GM21390 (cell line): ENCODE results near the gene DKK2.

Source experiments
- ATAC-seq: cut with Tn5 transposase; IDR thresholded peaks from one replicate; pipeline ENCODE4 v1.9.1; 2021; ENCODE audit not compliant: unreplicated experiment

Gene DKK2, protein sequence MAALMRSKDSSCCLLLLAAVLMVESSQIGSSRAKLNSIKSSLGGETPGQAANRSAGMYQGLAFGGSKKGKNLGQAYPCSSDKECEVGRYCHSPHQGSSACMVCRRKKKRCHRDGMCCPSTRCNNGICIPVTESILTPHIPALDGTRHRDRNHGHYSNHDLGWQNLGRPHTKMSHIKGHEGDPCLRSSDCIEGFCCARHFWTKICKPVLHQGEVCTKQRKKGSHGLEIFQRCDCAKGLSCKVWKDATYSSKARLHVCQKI

DNA sequence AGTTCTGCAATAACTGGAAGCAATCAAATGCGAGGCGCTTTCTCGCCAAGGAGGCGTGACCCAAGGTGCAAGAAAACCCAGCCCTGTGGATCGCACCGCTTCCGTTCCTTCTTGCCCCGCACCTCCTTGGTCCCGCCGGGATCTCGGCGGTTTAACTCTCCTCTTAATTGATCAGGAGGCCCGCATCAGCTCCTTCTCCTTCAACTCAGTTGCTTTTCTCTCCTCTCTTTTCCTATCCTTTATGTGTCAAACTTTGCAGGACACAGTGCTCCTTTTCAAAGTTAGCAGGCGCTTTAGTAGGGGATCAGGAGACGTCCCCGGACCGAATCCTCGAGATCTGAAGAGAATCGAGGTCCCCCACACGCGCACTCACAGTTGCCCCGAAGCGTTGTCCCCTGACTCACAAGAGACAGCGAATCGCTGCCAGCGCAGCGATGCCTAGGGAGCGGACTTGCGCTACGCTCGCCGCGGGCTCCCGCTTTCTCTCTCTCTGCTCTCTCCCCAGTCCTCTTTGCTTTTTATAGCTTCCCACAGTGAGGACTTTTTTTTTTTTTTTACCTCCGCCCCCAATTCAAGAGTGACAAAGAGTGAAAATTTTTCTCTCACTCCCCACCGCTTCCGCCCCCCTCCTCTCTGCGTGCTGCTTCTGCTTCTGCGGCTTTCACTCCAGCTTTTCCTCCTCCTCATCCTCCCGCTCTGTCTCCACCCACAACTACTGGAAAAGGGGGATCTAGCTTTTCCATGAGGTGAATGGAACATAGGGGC lies at the start of gene DKK2:
Gene DKK2, minus strand, starts transcription at position 495 of the 765 bp plus-strand sequence. CDS start 722 bp downstream, outside the sequence.
- ATAC-seq: no peak

DNA sequence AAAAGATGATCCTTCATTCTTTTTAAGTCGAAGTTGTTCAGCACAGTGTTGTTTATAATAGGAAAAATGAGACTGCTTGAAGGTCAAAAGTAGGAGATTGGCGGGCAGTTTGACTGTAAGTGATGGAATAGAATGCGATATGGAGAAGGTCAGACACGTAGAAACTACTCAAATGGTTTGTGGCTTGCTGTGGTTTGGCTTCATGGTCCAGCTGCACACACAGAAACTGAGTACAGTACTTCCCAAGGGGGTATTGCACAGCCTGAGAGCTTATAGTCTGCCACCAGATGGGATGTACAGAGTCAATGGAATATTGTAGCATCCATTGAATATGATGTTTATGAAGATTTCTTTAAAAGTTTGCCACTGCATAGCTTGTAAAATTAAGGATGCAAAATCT lies 41.1 kb upstream of the DKK2 start:
- ATAC-seq: no peak

DNA sequence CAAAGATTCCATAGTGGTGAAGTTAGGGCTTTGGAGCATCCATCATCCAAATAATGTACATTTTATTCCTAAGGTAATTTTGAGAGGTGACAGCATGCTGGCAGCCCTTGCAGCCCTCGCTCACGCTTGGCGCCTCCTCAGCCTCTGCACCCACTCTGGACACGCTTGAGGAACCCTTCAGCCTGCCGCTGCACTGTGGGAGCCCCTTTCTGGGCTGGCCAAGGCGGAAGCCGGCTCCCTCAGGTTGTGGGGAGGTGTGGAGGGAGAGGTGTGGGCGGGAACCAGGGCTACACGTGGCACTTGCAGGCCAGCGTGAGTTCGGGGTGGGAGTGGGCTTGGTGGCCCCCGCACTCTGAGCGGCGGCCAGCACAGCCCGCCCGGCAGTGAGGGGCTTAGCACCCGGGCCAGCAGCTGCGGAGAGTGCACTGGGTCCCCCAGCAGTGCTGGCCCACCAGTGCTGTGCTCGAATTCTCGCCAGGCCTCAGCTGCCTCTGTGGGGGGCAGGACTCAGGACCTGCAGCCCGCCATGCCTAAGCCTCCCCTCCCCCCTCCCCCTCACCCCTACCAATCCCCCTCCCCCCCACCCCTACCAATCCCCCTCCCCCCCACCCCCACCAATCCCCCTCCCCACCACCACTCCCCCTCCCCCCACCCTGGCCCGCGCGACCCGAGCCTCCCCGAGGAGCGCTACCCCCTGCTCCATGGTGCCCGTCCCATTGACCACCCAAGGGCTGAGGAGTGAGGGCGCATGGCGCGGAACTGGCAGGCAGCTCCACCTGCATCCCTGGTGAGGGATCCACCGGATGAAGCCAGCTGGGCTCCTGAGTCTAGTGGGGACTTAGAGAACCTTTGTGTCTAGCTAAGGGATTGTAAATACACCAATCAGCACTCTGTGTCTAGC lies 37.0 kb upstream of the DKK2 start:
- no peak for ATAC-seq

DNA sequence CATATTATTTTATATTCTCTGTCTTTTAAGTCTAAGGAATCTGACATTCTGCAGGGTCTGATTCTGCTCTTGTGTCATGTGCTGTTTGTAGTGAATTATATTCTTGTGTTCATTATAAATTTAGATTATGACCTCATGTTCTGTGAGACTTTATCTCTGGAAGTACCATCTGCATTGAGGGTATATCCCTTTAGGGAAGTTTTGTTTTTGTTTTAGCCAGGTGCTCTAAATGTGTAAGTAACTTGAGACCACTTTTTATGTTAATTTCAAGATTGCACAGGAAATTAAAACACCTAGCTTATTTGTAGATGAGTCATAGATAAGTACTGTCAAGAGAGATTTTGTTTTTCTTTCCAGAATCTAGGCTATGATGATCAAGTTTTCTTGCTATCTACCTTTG lies 35.0 kb upstream of the DKK2 start:
- ATAC-seq: no peak

DNA sequence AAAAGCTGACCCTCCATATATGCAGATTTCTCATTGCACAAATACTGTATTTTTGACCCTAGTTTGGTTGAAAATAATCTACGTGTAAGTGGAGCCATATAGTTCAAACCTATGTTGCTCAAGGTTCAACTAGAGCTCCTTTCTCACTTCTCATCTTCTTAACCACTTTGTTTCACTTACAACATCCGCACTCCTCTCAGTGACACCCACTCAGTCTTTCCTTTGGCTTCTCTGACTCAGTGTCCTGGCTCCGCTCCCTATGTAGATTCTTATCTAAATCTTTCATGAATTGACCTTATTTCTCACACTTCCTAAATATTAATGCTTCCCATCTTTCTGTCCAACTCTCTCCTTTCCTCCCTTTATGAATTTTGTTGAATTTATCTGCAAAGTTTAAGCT lies 32.9 kb upstream of the DKK2 start:
- no peak for ATAC-seq

DNA sequence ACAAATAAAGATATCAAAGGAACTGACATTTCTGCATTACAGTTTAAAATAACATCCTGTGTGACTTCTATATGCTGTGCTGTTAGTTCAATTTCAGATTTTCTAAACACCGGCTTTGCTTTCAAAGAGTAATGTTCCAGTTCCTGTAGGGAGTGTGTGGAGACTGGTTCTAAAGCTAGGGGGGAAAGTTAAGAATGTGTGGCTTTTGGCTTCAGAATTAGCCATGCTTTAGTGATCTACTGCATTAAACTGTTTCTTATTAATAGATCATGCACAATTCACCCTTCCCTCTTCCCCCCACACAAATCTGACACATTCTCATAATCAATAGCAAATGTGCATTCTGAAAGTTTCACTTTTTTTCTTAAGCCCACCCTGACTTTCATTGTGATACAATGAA lies 32.0 kb upstream of the DKK2 start:
- ATAC-seq: no peak

DNA sequence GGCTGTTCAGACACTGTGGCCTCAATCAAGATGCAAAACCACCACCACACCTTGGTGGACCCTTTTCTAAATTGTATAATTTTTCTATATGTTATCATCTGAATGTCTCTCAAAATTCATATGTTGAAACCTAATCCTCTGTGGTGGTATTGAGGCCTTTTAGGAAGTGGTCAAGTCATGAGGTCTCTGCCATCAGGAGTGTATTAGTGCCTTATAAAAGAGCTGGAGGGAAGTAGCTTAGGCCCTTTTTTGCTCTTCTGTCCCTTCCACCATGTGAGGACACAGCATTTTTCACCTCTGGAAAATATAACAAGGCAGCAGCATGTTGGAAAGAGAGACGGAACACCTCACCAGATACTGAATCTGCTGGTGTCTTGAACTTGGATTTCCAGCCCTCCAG lies 30.5 kb upstream of the DKK2 start:
- ATAC-seq: no peak

DNA sequence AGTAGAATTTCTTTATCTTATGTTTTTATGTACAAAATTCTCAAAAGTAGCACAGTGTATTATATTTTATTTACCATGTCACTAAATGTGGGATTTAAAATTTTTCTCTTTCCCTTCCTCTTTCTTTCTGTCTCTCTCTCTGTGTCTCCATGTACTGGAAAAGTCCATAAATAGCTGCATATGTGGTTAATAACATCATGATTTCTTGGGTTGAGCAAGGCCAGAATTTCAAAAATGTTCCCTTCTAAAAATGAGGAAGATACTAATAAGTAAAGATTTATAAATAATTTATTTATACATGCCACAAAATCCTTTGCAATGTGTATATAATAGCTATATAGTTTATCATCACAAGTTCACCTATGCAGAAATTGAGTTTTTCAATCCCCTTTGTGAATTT lies 29.1 kb upstream of the DKK2 start:
- ATAC-seq: no peak

DNA sequence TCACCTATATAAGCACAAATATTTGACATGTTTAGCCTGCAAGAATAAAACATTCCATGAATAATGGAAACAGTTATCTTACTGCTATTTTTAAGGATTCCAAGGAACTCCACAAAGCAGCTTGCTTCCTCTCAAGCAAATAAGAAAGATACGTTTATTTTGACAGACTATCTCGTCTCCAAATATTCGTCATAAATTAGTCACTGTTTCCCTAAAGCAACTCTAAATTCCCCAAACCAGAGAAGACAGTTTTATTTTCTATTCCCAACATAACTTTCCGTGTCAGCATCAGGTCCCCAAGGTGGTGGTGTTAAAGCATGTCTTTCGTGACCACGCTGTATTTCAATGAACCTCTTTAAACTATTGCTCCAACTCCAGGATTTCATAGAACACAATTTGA lies 24.3 kb upstream of the DKK2 start:
- no peak for ATAC-seq

DNA sequence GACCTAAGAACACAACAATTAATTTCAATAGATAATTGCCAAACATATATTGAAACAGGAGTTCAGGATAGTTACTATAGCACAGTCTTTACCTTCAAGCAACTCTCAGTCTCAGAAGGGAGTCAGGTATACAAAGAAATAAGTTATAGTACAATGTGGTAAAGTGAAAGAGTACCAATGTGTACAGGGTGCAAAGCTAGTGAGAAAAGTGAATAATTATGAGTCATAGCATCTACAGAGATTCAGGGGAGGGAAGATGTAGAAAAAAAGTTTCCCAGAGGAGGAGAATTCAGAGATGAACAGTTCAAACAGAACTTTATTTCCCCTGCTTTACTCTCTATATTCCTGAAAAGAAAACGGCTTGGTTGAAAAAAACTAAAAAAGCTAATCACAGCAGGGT lies 22.7 kb upstream of the DKK2 start:
- no peak for ATAC-seq

DNA sequence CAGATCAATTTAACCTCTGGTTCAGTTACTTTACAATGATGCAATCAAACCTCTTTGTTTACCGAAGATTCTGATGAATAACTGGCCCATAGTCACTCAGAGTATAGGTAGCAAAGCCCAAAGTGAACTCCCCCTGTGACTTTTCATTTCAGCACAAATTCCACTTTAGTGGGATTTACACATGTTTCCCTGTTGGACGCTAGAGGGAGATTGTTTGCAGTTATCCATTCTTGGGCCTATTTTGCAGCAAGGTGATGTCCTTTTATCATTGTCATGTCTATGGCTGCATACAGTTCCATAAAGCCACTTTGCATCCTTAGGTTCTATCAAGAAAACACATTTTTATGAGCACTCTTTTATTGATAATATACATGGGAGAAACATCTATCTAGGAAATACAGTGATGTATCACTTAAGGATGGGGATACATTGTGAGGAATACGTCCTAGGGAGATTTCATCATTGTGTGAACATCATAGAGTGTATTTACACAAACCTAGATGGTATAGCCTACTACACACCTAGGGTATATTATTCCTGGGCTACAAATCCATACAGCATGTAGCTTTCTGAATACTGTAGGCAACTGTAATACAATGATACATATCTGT lies 14.5 kb upstream of the DKK2 start:
- no peak for ATAC-seq

DNA sequence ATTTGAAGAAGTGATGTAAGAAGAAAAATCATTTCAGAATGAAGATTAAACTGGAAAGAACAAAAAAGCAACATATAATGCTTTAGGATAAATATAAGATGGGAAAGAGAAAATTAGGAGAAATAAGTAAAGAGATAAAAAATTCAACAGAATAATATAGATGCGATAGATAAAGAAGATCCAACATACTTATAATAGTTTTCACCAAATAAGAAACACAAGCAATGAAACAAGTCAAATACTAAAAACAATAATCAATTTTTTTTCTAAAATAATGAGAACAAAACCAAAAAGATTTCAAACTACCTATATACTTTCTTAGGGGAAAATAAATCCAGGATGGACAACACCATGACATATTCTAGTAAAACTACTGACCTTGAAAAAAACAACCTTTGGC lies 10.1 kb upstream of the DKK2 start:
- no peak for ATAC-seq

DNA sequence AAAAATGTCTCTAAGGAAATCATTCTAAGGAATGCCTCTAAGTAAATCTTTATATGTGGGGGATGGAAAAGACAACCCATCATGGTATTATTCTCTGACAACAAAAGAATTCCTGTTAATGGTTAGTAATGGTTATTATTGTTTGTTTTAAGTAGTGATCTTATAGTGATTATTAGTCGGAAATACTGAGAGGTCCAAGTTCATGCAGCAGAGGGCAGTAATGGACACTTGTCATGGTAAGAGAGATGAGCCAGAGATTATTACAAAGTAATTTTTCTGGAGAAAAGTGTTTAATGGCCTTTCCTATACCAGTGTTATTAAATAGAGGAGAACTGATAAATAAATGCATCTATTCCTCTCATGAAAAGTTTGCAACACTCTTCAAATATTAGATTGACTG lies 8.1 kb upstream of the DKK2 start:
- no peak for ATAC-seq

DNA sequence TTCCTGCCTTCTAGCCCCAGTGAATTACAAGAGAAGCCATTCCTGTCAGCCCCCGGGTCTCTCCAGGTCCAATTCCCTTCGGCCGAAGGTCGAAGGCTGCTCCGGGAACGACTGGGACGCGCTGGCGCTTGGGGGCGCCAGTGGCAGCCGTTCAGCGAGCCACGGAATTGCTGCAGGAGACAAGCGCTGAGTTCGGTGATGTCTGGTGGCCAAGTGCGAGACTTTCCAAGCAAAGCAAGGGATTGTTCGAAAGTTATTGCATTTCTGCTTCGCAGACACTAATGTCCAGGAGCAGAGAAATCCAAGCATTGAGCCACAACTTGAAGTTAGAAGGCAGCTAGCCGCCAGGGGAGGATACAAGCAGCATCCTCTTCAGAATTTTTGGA lies 1.1 kb upstream of the DKK2 start:
- ATAC-seq: no peak

DNA sequence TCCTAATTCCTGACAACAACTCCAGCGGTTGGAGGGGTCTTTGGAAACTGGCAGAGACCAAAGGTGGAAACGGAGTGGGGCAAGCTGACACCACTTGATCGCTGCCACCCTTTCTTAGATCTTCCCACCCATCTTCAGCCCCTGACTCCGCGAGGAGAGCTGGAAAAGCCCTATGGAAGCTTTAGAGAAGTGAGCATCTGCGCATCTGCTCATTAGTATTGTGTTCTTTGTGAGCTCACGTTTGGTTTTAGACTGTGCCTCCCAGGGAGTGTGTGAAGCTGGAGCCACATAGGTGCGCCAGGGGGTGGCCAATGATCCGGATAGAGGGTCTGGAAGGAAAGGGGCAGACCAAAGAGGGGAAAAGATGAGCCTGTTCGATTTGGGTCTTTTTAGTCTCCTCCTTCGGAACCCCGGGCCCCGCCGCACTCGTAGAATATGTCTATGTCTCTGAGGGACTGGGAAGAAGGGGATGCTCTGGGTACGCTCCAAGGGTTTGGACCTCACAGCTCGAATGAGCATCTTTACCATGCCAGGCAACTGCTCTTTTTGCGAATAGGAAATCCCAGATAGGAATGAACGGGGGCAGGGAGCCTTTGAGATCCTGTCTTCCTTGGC lies 578 bp upstream of the DKK2 start:
- ATAC-seq: no peak

DNA sequence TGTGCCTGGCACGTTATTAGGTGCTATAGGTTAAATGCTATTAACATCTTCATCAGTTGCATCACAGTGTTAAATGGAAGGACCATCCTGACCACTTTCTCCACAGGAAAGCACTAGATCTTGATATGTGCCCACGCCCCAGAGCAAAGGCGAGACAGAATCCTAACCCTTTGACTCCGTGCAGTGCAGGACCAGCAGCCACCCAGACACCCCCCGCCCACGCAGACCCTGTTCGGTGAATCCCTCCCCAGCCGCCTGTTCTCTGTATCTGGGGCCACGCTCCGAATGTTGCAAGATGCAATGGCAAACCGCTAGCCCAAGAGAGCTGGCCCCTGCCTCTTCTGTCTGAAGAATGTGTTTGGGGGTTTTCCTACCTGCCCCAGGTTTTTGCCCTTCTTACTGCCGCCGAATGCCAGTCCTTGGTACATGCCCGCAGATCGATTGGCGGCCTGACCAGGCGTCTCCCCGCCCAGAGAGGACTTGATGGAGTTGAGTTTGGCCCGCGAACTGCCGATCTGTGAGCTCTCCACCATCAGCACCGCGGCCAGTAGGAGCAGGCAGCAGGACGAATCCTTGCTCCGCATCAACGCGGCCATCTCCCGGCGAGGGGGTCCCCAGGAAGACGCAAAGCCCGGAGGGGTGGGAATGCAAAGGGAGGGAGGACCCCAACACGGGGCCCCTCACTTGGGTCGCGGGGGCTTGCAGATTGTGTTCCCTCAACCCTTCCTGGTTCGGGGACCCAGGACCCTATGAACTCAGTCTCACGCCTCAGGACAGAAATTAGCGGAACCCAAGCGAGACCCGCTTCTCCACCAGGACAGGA lies 906 bp downstream of the DKK2 start:
- no peak for ATAC-seq

DNA sequence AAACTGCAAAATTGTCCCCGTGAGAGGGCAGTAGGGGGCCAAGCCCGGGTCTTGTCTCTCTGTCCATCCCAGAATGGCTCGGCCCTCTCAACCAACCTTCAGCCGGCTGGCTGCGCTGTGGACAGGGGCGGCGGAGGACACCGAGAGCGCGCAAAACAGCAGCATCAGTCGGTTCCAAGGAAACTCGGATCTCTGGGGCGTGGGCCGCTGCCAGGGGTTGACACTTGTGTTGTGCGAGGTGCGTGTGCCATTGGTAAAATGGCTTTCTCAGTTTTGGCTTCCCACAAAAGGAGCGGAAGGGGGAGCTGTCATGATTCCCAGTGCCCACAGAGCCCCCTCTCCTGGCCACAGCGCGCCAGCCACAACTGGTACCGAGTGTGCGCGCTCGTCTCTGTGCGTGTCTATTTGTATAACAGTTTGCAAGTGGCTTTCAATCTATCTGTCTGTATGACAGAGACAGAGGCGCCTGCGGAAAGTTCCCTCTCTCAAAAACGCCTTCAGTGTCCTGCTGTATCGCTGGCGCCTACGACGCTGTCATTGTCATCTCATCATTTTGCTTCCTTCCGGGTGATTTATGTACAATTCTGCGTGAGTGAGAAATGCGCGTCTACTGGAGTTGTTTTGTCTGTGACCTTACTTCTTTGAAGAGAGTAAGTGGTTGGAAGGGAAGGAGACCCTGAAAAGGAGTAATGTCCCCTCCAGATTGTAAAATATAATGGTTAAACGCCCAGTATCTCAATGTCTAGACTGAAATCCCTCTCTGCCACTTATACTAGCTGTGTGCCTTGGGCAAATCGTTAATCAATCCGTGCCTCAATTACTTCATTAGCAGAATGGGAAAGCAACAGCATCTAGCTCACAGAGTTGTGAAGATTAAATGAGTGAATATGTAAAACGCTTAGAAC lies 1.8 kb downstream of the DKK2 start:
- no peak for ATAC-seq

DNA sequence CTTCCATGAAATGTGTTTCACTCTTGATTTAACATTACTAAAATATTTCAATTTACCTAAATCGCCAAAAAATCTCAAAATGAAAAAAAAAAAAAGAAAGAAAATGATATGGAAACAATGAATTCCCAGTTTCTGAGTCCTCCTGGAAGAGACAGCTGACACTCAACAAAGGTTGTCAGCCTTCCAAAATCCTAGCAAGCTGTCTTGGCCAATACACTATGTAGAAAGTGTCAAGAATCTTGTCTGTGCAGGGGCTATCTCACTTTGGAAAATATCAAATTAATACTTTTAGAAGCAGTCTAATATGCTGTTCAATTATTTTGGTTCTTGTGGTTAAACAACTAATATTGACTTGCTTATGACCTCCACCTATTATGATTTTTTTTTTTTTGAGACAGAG lies 8.7 kb downstream of the DKK2 start:
- no peak for ATAC-seq

DNA sequence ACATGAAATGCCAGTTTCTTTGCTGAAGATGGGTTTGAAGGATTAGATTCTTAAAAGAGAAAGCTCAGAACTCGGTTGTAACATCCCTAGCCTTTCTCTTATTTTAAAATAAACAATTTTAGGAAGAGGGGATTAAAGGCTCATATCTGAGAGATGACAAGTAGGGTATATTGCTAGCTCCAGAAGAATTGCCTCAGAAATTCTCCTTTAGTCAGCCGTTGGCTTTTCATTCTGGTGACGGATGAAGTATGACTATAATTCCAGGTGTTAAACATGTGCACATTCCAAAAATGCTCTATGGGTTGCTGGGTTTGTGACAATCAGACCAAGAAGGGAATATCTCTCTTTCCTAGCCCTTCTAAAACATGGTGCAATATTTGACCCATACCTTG lies 17.8 kb downstream of the DKK2 start:
- ATAC-seq: no peak
